Right atrium auricular region (tissue), 2 donors: Measurements from ENCODE around the gene POU6F2. TPM values are rescaled to one million over a fixed set of nuclear protein-coding genes. Genes with fewer than 3 reads are reported as not detected.

ENCODE experiments used
- DNase-seq: peaks from one replicate; pipeline ENCODE4 v3.0.0-alpha.2; 2019; ENCODE audit warnings: low spot score
- H3K27ac ChIP-seq, 2 donors: fragments of 200-600 bp; sonication (generic); 1 replicate in 1 of 2; 2 replicates in 1 of 2; pipeline ENCODE4 v1.5.1; 2016 to 2019
- H3K27me3 ChIP-seq, 2 donors: fragments of 200-600 bp; sonication (generic); one replicate each; pipeline versions ENCODE4 v1.5.1 to v1.6.0; 2017 to 2019
- H3K36me3 ChIP-seq: fragments of 200-600 bp; sonication (generic); one replicate; pipeline ENCODE4 v1.5.1; 2016
- H3K4me1 ChIP-seq, 2 donors: fragments of 200-600 bp; sonication (generic); one replicate each; pipeline versions ENCODE4 v1.5.1 to v1.6.0; 2017 to 2019
- H3K4me3 ChIP-seq, 2 donors: fragments of 200-600 bp; sonication (generic); 1 replicate in 1 of 2; 2 replicates in 1 of 2; pipeline ENCODE4 v1.5.1; 2017 to 2019; ENCODE audit warnings: mild to moderate bottlenecking in 1 of 2, moderate library complexity in 1 of 2
- H3K9me3 ChIP-seq, 2 donors: fragments of 200-600 bp; sonication (generic); one replicate each; pipeline ENCODE4 v1.5.1; 2019
- total RNA-seq, 2 donors: library from RNA; depleted of rRNA; stranded (reverse); fragments of >200 nt; gene quantifications; one replicate each; pipeline ENCODE4 v1.1.0, GENCODE V29; 2016
- TF ChIP-seq, protein P1 (sequence below), 2 donors: fragments of 200-600 bp; sonication (generic); IDR thresholded peaks; one replicate each; pipeline ENCODE4 v1.5.1; 2019; ENCODE audit warnings: antibody characterized with exemption in 2 of 2

The POU6F2 gene
- total RNA-seq, 2 donors from 2014 or later = 0.85 to 1.5 TPM

GRCh38 chr7:39022796-39023195, 45.1 kb downstream of the POU6F2 start:
- Histone ChIP-seq H3K4me1 (no peaks in the 10 kb centered on the region), H3K36me3 (no peaks in the 10 kb centered on the region), H3K4me3 (no peak overlapping the region), H3K27me3 (no peaks in the 10 kb centered on the region), H3K27ac (no peak overlapping the region), H3K9me3 (no peaks in the 10 kb centered on the region)
- DNase-seq = no peak
- TF ChIP-seq, protein P1, sequence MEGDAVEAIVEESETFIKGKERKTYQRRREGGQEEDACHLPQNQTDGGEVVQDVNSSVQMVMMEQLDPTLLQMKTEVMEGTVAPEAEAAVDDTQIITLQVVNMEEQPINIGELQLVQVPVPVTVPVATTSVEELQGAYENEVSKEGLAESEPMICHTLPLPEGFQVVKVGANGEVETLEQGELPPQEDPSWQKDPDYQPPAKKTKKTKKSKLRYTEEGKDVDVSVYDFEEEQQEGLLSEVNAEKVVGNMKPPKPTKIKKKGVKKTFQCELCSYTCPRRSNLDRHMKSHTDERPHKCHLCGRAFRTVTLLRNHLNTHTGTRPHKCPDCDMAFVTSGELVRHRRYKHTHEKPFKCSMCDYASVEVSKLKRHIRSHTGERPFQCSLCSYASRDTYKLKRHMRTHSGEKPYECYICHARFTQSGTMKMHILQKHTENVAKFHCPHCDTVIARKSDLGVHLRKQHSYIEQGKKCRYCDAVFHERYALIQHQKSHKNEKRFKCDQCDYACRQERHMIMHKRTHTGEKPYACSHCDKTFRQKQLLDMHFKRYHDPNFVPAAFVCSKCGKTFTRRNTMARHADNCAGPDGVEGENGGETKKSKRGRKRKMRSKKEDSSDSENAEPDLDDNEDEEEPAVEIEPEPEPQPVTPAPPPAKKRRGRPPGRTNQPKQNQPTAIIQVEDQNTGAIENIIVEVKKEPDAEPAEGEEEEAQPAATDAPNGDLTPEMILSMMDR (IDR thresholded peaks at IDR 0.05) = no peak

- Histone ChIP-seq H3K9me3 (no peaks in the 10 kb centered on the region), H3K4me3 (no peak overlapping the region), H3K4me1 (no peaks in the 10 kb centered on the region), H3K27me3 (no peaks in the 10 kb centered on the region), H3K27ac (no peak overlapping the region), H3K36me3 (no peaks in the 10 kb centered on the region)
- DNase-seq = no peak
- TF ChIP-seq, protein P1 (IDR thresholded peaks at IDR 0.05) = no peak
Observed at GRCh38 chr7:39027491-39027890, 49.8 kb downstream of the POU6F2 start.

- DNase-seq = no peak
- no peaks in the 10 kb centered on the region for H3K9me3 ChIP-seq
- H3K36me3 ChIP-seq = no peaks in the 10 kb centered on the region
- no peaks in the 10 kb centered on the region for H3K27me3 ChIP-seq
- H3K4me3 ChIP-seq = no peak overlapping the region
- H3K27ac ChIP-seq = no peak overlapping the region
- no peaks in the 10 kb centered on the region for H3K4me1 ChIP-seq
- TF ChIP-seq, protein P1 (IDR thresholded peaks at IDR 0.05) = no peak
Observed at GRCh38 chr7:39033885-39034624, 56.3 kb downstream of the POU6F2 start.

DNA sequence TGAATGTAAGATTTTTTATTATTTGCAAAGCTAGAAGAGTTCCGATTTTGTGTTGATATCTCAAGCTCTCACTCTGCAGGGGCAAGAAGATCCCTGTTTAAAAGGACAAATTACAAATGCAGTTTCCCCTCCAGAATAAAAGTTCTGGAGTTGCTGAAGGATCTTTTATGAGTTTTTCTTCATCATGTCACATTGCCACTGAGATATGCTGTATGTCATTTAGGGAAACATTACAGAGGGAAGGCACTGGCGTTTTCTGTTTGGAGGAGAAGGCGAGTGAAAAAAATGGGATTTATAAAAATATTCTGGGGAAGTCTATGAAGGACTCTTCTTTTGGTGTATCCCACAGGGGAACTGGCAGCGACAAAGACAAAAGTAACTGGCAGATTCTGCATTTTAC, 57.4 kb downstream of the POU6F2 start:
- Histone ChIP-seq H3K27ac (no peak overlapping the region), H3K36me3 (no peaks in the 10 kb centered on the region), H3K9me3 (no peaks in the 10 kb centered on the region), H3K4me1 (no peaks in the 10 kb centered on the region), H3K4me3 (no peak overlapping the region), H3K27me3 (no peaks in the 10 kb centered on the region)
- TF ChIP-seq, protein P1 (IDR thresholded peaks at IDR 0.05) = no peak
- DNase-seq = no peak

- DNase-seq = no peak
- H3K27me3 ChIP-seq = no peaks in the 10 kb centered on the region
- H3K4me3 ChIP-seq = no peak overlapping the region
- TF ChIP-seq, protein P1 (IDR thresholded peaks at IDR 0.05) = no peak
- H3K9me3 ChIP-seq = no peaks in the 10 kb centered on the region
- H3K36me3 ChIP-seq = no peaks in the 10 kb centered on the region
- no peaks in the 10 kb centered on the region for H3K4me1 ChIP-seq
- H3K27ac ChIP-seq = no peak overlapping the region
Observed at GRCh38 chr7:39035903-39036302, 58.2 kb downstream of the POU6F2 start.

DNA sequence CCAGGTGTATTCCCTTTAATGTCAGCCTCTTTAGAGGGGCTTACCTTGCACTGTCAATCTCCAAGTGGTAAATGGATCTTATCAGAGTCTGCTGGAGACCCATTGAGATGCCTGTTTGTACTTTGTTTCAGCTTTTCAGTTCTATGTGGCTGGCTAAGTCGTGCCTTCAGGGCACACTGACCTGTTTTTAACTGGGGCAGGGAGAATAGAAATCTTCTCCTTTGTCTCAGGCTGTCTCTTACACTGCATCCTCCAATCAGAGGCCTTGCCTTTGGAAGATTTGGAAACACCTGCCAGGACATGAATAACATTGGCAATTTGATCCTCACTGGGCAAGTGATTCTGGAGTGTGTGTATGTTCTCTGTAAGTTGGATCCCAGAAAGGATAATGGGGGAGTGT, 65.0 kb downstream of the POU6F2 start:
- no peak overlapping the region for H3K4me3 ChIP-seq
- H3K9me3 ChIP-seq = no peaks in the 10 kb centered on the region
- H3K27me3 ChIP-seq = no peaks in the 10 kb centered on the region
- H3K36me3 ChIP-seq = no peaks in the 10 kb centered on the region
- H3K27ac ChIP-seq = no peak overlapping the region
- DNase-seq = no peak
- no peaks in the 10 kb centered on the region for H3K4me1 ChIP-seq
- TF ChIP-seq, protein P1 (IDR thresholded peaks at IDR 0.05) = no peak
